Measurements from ENCODE around the gene CTRB2. TPM values are rescaled to one million over a fixed set of nuclear protein-coding genes. Genes with fewer than 3 reads are reported as not detected.

CTRB2 gene
- total RNA-seq, 1 donor = not detected

GRCh38 chr16:75179208-75179607, 27.8 kb downstream of the CTRB2 start:
- no peak overlapping the region for H3K4me3 ChIP-seq (ENCODE audit: low read depth, low read length)
- TF ChIP-seq CTCF (IDR thresholded peaks at IDR 0.05; ENCODE audit: insufficient read depth, low read length) = no peak
- no peak for DNase-seq (ENCODE audit: low read depth)

GRCh38 chr16:75176926-75177325, 30.0 kb downstream of the CTRB2 start:
- DNase-seq (ENCODE audit: low read depth) = no peak
- no peak overlapping the region for H3K4me3 ChIP-seq (ENCODE audit: low read depth, low read length)
- TF ChIP-seq CTCF (IDR thresholded peaks at IDR 0.05; ENCODE audit: insufficient read depth, low read length) = no peak

- TF ChIP-seq CTCF (IDR thresholded peaks at IDR 0.05; ENCODE audit: insufficient read depth, low read length) = no peak
- H3K4me3 ChIP-seq (ENCODE audit: low read depth, low read length) = no peak overlapping the region
- no peak for DNase-seq (ENCODE audit: low read depth)
Observed at GRCh38 chr16:75175074-75175473, 31.9 kb downstream of the CTRB2 start.

- TF ChIP-seq CTCF (IDR thresholded peaks at IDR 0.05; ENCODE audit: insufficient read depth, low read length) = no peak
- DNase-seq (ENCODE audit: low read depth) = no peak
- H3K4me3 ChIP-seq (ENCODE audit: low read depth, low read length) = no peak overlapping the region
Observed at GRCh38 chr16:75172578-75172977, 34.4 kb downstream of the CTRB2 start.

- H3K4me3 ChIP-seq (ENCODE audit: low read depth, low read length) = no peak overlapping the region
- no peak for DNase-seq (ENCODE audit: low read depth)
- TF ChIP-seq CTCF (IDR thresholded peaks at IDR 0.05; ENCODE audit: insufficient read depth, low read length) = no peak
Observed at GRCh38 chr16:75169899-75170405, 37.0 kb downstream of the CTRB2 start.

- no peak for DNase-seq (ENCODE audit: low read depth)
- H3K4me3 ChIP-seq (ENCODE audit: low read depth, low read length) = no peak overlapping the region
Observed at GRCh38 chr16:75160386-75160785, 46.6 kb downstream of the CTRB2 start.

More at GRCh38 chr16:75160386-75160785, 46.6 kb downstream of the CTRB2 start:
- TF ChIP-seq CTCF (IDR thresholded peaks at IDR 0.05; ENCODE audit: insufficient read depth, low read length) = no peak

Other genes with a start within 250 kb of the CTRB2 start
- 21.7 and 22.4 TPM in 2 replicates for gene WDR59, start 222.0 kb downstream of the CTRB2 start, total RNA-seq (ENCODE audit: low replicate concordance)
- 9.5 and 14.5 TPM in 2 replicates for gene ZNRF1, start 208.1 kb downstream of the CTRB2 start, total RNA-seq (ENCODE audit: low replicate concordance)
- 0.18 and 2.9 TPM in 2 replicates for gene LDHD, start 90.4 kb downstream of the CTRB2 start, total RNA-seq (ENCODE audit: low replicate concordance)
- gene ZFP1, start 58.6 kb downstream of the CTRB2 start, total RNA-seq (ENCODE audit: low replicate concordance) = 9.2 and 16.2 TPM in 2 replicates
- not detected in 2 replicates for gene CTRB1, start 11.8 kb upstream of the CTRB2 start, total RNA-seq (ENCODE audit: low replicate concordance)
- gene BCAR1, start 44.5 kb upstream of the CTRB2 start, total RNA-seq (ENCODE audit: low replicate concordance) = 26.9 and 33.4 TPM in 2 replicates
- 47.0 and 108 TPM in 2 replicates for gene CFDP1, start 226.3 kb upstream of the CTRB2 start, total RNA-seq (ENCODE audit: low replicate concordance)

Data from fibroblast of the aortic adventitia (primary cell).